HG02884 (cell line): ENCODE measurements around the gene LRRC74B.
A peak's percentile ranks its signal among the peaks of the same experiment; 100 is the strongest.

Source experiments
- ATAC-seq: cut with Tn5 transposase; IDR thresholded peaks from one replicate; pipeline ENCODE4 v1.9.1; 2021; ENCODE audit warnings: mild to moderate bottlenecking, moderate library complexity; ENCODE audit not compliant: unreplicated experiment

Gene LRRC74B

DNA sequence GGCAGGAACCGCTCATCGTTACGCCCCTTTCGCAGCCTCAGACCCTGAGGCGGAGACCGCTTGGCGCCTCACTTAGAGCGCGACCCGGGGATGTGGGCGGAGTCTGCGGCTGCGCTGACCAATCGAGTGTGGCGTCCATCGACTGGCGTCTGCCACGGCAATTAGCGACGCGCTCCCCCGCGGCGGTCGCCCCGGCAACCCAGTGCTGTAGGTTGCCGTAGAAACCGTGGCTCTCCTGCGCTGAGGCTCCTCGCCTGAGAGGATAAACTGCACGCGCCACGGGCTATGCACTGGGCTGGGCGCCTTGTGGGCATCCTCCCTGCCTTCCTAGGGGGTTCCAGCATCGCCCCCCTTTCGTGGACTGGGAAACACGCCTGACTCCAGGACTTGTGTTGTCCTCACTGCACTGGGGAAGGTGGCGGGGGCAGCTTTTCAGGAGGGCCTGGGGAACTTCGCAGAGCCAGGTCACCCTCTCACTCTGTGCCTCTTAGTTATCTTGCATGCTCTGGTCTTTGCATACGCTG is 31.5 kb upstream of the LRRC74B start:
- peak; percentile 79 for ATAC-seq

DNA sequence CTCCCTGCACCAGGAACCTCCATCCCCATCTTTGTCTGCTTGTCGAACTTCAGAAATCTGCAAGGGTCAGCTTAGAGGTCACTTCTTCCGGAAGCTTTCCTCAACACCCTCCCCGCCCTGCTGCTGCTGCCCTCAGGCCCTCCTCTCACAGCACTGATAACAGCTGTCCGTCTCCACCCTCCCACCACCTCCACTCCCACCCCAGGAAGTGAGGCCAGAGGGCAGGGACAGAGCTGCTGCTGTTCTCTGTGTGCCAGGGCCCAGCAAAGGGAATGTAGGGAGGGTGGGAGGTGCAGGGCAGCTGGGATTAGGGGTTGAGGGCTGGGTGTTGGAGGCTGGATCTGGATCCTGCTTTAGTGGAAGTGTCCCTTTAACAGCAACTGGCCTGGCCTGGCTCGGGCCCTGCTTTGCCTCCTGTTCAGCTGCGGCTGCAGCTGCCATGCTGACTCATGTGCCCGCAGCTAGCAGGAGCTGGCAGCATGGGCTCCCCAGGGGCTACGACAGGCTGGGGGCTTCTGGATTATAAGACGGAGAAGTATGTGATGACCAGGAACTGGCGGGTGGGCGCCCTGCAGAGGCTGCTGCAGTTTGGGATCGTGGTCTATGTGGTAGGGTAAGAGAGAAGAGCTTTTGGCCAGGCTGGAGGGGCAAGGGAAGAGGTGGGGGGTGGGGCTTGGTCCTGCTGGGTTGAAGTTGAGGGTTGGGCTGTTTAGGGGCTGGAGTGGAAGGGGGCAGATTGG is 30.9 kb upstream of the LRRC74B start, which contains the start of gene P2RX6:
Gene P2RX6, plus strand, starts transcription at position 440 of the 740 bp plus-strand sequence. Its CDS starts 10 bp downstream, at position 450.
- no peak for ATAC-seq

DNA sequence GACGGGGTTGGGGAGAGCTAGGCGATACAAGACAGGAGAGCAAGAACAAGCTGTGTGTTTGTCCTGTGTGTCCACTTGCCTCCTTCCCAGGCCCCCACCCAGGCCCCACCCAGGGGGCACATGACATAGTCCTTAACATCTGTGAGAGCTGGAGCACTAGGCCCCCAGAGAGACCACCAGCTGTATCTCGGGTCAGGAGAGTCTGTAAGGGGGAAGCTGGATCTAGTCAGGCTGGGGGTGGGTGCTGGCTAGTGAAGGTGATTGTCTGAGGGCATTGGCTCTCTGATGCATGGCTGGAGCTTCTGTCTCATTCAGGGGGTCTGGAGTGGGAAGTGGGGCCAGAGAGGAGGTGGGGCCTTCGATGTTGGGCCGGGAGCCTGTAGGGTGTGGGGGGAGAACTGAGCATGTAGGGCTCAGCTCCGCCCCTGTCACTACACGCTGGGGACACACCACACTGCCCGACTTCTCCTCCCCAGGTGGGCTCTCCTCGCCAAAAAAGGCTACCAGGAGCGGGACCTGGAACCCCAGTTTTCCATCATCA is 30.2 kb upstream of the LRRC74B start:
- no peak for ATAC-seq

DNA sequence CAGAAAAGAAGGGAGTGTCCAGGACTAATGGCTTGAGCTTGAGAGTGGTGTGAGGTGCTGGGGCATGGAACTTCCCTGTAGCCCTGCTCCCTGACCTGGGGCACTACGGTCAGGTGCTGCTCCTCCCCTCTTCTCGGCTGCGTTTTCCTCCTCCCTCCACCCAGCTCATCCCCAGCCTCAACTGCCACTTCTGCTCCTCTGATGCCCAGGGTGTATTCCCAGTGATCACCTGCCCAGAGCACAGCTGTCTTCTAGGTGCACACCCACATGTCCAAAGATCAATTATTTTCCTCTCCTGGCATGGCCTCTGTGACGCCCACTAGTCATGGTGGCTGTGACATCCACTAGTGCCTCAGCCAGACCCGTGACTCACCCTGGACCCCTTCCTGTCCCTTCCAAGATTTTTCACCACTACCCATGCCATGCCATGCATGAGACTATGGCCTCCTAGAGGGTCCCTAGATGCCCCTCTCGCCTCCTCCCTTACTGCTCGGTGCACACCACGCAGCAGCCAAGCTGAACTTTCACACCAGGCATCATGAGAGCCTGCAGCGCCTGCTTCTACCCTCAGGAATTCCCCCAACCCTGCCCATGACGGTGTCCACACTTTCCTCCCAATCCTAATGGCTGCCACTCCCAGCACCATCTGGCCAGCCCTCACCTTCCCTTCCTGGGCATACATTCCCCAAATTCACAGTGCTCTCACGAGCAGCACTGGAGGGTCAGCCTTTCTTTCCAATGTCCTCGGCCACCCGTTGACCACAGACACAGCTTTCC is 28.9 kb upstream of the LRRC74B start:
- ATAC-seq, result no peak

DNA sequence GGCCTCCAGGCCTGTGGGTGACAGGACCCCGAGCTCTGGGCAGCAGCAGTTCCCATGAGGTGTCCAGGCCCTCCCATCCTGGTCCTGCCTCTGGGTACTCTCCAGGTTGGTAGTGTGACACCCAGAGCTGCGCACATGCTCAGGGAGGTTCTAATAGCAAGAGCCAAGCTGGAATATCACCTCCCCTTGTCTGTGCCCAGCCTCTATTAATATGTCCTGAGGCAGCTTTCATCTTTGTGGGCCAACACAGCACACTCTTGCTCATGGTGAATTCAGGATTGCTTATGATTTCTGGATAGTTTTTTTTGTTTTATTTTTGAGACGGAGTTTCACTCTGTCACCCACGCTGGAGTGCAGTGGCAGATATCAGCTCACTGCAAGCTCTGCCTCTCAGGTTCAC is 27.4 kb upstream of the LRRC74B start:
- no peak for ATAC-seq

- ATAC-seq, result no peak
These were observed 24.8 kb upstream of the LRRC74B start for GRCh38 chr22:21020802-21021429.

DNA sequence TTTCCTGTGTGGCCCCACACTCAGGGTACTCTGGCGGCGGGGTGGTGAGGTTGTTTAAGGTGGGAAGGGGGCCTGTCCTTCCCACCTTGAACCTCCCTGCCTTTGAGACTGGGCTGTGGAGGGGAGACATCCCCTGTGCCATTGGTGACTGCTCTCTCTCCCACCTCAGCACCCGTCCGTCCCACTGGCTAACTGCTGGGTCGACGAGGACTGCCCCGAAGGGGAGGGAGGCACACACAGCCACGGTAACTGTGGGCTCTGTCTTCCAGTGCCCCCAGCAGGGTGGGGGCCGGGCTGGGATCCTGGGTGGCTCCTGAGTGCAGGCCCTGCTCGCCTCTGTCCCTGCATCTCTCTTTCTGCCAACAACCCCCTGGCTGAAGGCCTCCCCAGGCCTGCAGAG is 23.2 kb upstream of the LRRC74B start:
- no peak for ATAC-seq

- ATAC-seq, result no peak
These were observed 22.7 kb upstream of the LRRC74B start for GRCh38 chr22:21022955-21023614.

GRCh38 chr22:21025266-21025665 is 20.5 kb upstream of the LRRC74B start:
- ATAC-seq, result no peak

DNA sequence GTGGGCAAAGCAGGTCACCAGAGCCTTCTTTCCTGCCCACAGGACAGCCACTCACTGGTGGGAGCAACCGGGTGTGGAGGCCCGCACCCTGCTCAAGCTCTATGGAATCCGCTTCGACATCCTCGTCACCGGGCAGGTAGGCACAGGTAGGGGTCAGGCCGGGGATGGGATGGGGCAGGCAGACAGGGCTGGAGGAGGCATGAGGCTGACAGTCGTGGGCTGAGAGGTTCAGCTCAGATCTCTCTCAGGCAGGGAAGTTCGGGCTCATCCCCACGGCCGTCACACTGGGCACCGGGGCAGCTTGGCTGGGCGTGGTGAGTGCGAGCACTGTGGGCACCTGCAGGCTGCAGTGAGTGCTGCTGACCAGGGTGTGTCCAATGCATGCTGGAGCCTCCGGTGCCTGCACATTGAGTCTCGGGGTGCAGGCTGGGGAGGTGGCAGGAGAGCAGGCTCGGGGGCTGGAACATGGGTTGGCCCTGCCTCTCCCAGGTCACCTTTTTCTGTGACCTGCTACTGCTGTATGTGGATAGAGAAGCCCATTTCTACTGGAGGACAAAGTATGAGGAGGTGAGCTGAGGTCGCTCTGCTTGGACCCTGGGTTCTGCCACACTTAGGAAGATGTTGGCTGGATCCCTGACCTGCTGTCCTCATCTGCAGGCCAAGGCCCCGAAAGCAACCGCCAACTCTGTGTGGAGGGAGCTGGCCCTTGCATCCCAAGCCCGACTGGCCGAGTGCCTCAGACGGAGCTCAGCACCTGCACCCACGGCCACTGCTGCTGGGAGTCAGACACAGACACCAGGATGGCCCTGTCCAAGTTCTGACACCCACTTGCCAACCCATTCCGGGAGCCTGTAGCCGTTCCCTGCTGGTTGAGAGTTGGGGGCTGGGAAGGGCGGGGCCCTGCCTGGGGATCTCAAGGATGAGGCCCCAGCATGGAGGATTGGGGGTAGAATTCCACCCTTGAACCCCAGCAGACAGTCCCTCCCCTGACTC is 19.7 kb upstream of the LRRC74B start:
- ATAC-seq, result no peak

GRCh38 chr22:21026783-21027692 is 18.7 kb upstream of the LRRC74B start:
- no peak for ATAC-seq

DNA sequence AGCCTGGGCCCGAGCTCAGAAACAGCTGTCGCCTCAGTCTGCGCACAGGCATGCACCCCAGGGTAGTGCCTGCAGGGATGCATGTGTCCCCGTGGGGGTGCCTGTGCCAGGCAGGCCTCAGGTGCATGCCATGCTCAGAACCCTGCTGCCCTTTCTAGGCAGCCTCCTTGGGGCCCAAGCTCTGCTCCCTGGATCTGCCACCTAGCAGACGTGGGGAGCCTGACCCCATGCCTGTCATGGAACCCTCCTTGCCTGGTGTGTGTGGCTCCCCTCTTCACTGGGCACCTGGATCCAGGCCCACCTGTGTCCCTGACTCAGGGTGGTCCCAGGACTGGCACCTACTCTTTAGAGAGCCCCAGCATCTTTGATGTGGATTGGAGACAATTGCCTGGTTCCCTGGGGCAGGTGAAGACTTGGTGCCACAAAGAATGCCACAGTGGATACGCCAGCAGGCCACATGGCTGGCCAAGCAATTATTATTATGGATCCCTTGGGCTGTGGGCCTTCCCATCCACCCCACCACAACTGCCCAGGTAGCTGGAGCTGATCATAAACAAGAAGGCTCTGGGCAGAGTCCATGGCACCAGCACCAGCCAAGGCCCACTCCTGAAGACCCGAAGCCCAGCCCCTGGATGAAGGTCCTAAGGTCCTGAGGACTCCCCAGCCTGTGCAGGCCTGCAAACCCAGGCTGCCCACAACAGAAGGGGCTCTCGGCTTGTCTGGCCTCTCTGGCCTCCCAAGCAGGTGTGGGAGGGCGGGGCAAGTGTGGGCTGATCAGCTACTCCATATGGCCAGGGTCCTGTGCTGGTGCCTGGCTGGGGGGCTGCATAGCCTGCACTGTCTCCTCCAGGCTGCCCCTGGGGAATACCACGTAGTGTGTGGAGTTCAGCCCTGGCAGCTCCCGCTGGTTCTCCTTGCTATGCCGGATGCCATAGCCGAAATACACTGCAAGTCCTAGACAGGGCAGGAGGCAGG is 17.2 kb upstream of the LRRC74B start:
- ATAC-seq, result no peak

DNA sequence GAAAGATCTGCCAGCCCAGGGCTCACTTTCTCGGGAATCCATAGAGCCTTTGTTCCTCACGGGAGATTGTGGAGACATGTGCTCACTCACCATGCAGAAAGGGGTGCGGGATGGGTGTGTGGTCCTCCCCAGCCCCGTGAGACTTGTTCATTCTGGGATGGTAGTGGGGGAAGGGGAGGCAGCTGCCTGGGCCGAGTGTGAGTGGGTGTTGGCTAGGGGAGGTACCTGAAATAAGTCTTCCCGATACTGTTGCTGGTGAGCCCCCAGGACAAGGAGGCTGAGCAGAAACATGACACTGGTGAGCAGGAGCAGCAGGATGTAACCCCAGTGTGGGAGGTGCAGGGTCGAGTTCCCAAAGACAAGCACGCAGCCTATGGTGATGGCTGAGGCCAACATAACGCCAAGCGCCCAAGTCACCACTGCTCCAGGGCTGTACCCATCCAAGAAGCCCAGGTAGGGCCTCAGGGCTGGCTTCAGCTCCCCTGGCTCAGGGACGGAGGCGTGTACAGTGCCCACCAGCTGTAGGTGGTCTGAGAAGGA is 16.2 kb upstream of the LRRC74B start:
- no peak for ATAC-seq

DNA sequence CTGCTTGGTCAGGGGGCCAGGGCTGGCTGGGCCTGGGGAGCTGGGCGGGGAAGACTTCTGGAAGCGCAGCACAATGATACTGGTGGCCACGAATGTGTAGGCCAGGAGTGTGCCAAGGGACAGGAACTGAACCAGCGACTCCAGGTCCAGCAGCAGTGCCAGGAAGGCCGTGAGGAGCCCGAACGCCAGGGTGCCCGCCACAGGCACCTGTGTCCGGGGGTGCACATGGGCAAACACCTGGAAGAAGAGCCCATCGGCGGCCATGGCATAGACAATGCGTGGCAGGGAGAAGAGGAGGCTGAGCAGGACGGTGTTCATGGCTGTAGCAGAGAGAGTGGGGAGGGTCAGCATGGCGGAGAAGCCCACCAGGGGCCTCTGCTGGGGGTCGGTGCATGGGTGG is 15.7 kb upstream of the LRRC74B start:
- no peak for ATAC-seq

DNA sequence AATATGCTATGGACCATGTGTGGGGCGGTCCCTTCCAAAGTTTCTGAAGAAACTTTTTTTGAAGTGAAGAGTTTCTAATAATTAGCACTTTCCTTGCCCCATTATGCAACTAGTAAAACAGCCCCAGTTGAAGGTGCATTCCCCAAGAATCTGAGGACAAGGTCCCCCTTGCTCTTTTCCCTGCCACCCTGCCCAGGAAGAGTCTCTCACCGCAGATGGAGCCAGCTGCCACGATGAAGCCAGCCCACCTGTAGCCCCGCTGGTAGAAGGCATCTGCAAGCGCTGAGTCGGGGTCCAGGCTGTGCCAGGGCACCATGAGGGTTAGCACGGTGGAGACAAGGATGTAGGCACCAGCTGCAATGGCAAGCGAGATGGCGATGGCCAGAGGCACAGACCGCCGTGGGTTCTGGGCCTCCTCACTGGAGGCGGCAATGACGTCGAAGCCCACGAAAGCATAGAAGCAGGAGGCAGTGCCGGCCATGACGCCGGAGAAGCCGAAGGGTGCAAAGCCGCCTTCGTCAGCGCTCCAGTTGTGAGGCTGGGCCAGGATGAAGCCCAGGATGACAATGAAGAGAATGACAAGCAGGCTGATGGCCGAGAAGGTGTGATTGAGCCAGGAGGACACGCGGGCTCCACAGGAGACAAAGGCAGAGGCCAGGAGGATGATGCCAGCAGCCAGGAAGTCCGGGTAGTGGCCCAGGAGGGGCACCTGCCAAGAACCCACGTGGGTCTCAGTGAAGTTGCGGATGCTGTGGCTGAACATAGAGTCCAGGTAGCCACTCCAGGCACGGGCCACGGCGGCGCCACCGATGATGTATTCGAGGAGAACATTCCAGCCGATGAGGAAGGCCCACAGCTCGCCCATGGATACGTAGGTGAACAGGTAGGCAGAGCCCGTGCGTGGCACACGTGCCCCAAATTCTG is 14.9 kb upstream of the LRRC74B start:
- ATAC-seq, result no peak

DNA sequence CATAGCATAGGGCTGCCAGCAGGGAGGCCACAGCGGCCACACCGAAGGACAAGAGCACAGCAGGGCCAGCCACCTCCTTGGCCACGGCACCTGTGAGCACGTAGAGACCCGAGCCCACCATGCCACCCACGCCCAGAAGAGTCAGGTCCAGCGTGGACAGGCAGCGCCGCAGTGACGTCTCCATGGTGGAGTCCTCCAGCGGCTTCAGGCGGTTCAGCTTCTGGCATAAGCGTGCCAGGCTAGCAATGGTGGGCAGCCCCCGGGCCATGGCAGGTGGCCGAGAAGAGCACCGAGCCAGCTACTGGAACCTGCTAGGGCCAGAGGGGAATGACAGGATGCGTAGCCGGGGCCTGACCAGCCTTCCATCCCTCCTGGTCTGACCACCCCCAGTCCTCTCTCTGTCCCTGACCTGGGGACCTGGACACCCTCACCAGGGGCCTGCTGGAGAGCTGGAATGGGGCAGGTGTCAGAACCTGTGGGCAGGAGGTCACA is 14.2 kb upstream of the LRRC74B start:
- ATAC-seq, result no peak
